ENCODE data around the gene PKLR.

The PKLR gene

DNA sequence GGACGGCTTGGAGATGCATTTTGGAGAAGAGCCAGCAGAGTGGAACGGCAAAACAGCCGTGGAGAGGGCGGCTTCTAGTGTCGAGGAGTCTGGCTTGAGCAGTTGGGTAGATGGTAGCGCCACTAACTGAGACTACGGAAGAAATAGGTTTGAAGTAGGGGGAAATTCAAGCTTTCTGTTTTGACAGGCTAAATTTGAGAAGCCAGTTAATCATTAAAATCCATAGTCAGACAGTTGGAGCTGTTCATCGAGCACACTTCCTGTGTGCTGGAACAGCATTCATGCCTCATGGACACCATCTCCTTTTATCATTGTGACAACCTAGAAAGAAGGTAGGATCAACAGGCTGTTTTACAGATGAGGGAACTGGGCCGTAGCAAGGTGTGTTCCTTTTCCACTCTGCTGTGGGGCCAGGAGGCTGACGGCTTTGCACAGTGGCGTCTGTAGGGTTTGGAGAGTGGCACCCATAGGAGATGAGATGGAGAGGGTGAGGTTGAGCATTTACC, 3.4 kb upstream of the PKLR start:
- Histone ChIP-seq H4K20me1 (ENCODE audit: control insufficient read depth, insufficient read depth, low read depth, low read length) (no peaks in the 10 kb centered on the region), H3K9me3 (ENCODE audit: control insufficient read depth, insufficient read depth, low read length) (no peaks in the 10 kb centered on the region), H3K4me2 (ENCODE audit: low read length) (no peak overlapping the region), H3K36me3 (ENCODE audit: control insufficient read depth, low read length) (peaks cover 9% of the 10 kb centered on the region), H3K79me2 (ENCODE audit: control insufficient read depth, low read length) (peaks cover 10% of the 10 kb centered on the region), H3F3A (ENCODE audit: control insufficient read depth, insufficient read depth) (peaks cover 6% of the 10 kb centered on the region), H3K9me2 (replicated peaks; ENCODE audit: control insufficient read depth, low read length) (no peaks in the 10 kb centered on the region), H3K4me1 (ENCODE audit: control insufficient read depth, low read length) (peaks cover 15% of the 10 kb centered on the region), H3K27ac (ENCODE audit: low read depth, low read length) (no peak overlapping the region), H3K4me3 (ENCODE audit: low read length) (no peak overlapping the region), H3K27me3 (ENCODE audit: control insufficient read depth, low read length) (no peaks in the 10 kb centered on the region)
- no peak for TF ChIP-seq EZH2phosphoT487 (IDR thresholded peaks at IDR 0.05; ENCODE audit: borderline replicate concordance, low read length)
- TF ChIP-seq, protein P1, sequence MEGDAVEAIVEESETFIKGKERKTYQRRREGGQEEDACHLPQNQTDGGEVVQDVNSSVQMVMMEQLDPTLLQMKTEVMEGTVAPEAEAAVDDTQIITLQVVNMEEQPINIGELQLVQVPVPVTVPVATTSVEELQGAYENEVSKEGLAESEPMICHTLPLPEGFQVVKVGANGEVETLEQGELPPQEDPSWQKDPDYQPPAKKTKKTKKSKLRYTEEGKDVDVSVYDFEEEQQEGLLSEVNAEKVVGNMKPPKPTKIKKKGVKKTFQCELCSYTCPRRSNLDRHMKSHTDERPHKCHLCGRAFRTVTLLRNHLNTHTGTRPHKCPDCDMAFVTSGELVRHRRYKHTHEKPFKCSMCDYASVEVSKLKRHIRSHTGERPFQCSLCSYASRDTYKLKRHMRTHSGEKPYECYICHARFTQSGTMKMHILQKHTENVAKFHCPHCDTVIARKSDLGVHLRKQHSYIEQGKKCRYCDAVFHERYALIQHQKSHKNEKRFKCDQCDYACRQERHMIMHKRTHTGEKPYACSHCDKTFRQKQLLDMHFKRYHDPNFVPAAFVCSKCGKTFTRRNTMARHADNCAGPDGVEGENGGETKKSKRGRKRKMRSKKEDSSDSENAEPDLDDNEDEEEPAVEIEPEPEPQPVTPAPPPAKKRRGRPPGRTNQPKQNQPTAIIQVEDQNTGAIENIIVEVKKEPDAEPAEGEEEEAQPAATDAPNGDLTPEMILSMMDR (IDR thresholded peaks at IDR 0.05; ENCODE audit: low read depth, low read length, poor library complexity, severe bottlenecking), result no peak

DNA sequence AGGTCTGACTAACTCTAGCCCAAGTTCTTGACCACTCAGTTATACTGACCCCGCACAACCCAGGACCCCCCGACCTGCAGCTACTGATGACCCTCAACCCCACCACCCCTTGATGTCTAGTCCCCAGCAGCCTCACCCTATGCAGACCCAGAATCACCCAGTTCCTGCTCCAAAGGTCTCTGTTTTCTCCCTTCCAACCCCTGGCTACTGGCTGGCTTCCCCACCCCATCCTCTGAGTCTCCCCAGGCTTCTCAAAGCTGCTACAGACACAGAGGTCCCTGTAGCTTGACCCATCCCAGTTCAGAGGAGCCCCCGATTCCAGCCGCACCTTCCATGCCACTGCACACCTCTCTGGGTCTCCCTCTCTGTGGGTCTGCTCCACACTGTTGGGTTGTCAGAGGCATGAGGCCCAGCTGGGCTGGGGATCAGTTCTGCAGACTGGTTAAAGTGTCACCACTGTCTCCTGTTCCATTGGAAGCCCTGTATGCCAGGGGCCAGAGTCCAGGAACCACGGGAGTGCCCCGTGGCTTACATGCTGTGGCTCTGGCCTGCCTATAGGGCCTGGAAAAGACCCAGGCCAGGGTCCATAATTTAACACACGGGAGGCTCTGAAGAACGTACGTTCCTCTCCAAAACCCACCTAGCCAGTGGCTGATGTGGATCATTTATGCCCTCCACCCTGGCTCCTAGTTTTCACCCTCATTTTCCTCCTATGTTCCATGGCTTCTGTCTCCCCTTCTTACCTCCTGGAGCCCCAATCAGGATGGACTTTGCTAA, 497 bp downstream of the PKLR start:
- TF ChIP-seq, protein P1 (IDR thresholded peaks at IDR 0.05; ENCODE audit: low read depth, low read length, poor library complexity, severe bottlenecking), result no peak
- no peak for TF ChIP-seq EZH2phosphoT487 (IDR thresholded peaks at IDR 0.05; ENCODE audit: borderline replicate concordance, low read length)

DNA sequence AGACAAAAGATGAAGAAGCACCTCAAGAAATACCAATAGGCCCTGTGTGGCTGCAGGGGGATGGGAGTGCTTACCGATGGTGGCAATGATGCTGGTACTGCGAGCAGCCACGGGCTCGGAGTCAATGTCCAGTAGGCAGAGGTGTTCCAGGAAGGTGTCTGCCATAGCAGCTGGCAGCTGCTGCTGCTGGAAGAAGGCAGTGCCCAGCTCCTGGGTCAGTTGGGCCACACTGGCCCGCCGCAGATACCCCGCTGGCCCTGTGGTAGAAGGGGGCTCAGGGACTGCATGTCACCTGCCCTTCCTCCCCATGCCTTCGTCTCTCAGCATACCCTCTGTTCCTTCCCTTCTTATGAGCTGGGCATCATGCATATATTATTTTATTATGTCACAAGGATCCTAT, 1.2 kb downstream of the PKLR start:
- Histone ChIP-seq H3K27ac (ENCODE audit: low read depth, low read length) (no peak overlapping the region), H3K27me3 (ENCODE audit: control insufficient read depth, low read length) (no peaks in the 10 kb centered on the region), H3K4me2 (ENCODE audit: low read length) (no peak overlapping the region), H3K4me1 (ENCODE audit: control insufficient read depth, low read length) (peaks cover 22% of the 10 kb centered on the region), H3K4me3 (ENCODE audit: low read length) (no peak overlapping the region), H3F3A (ENCODE audit: control insufficient read depth, insufficient read depth) (no peaks in the 10 kb centered on the region), H4K20me1 (ENCODE audit: control insufficient read depth, insufficient read depth, low read depth, low read length) (no peaks in the 10 kb centered on the region), H3K79me2 (ENCODE audit: control insufficient read depth, low read length) (no peaks in the 10 kb centered on the region), H3K9me2 (replicated peaks; ENCODE audit: control insufficient read depth, low read length) (no peaks in the 10 kb centered on the region), H3K36me3 (ENCODE audit: control insufficient read depth, low read length) (no peaks in the 10 kb centered on the region), H3K9me3 (ENCODE audit: control insufficient read depth, insufficient read depth, low read length) (no peaks in the 10 kb centered on the region)
- TF ChIP-seq, protein P1 (IDR thresholded peaks at IDR 0.05; ENCODE audit: low read depth, low read length, poor library complexity, severe bottlenecking), result no peak
- TF ChIP-seq EZH2phosphoT487 (IDR thresholded peaks at IDR 0.05; ENCODE audit: borderline replicate concordance, low read length), result no peak

More for the DNA sequence above, 497 bp downstream of the PKLR start:
- Histone ChIP-seq H3K4me2 (ENCODE audit: low read length) (no peak overlapping the region), H4K20me1 (ENCODE audit: control insufficient read depth, insufficient read depth, low read depth, low read length) (no peaks in the 10 kb centered on the region), H3K27ac (ENCODE audit: low read depth, low read length) (no peak overlapping the region), H3F3A (ENCODE audit: control insufficient read depth, insufficient read depth) (no peaks in the 10 kb centered on the region), H3K4me3 (ENCODE audit: low read length) (no peak overlapping the region), H3K27me3 (ENCODE audit: control insufficient read depth, low read length) (no peaks in the 10 kb centered on the region), H3K9me2 (replicated peaks; ENCODE audit: control insufficient read depth, low read length) (no peaks in the 10 kb centered on the region), H3K79me2 (ENCODE audit: control insufficient read depth, low read length) (no peaks in the 10 kb centered on the region), H3K9me3 (ENCODE audit: control insufficient read depth, insufficient read depth, low read length) (no peaks in the 10 kb centered on the region), H3K4me1 (ENCODE audit: control insufficient read depth, low read length) (peaks cover 22% of the 10 kb centered on the region), H3K36me3 (ENCODE audit: control insufficient read depth, low read length) (no peaks in the 10 kb centered on the region)

All from DOHH2 (cell line).